ENCODE measurements around the gene MMAB.

DNA sequence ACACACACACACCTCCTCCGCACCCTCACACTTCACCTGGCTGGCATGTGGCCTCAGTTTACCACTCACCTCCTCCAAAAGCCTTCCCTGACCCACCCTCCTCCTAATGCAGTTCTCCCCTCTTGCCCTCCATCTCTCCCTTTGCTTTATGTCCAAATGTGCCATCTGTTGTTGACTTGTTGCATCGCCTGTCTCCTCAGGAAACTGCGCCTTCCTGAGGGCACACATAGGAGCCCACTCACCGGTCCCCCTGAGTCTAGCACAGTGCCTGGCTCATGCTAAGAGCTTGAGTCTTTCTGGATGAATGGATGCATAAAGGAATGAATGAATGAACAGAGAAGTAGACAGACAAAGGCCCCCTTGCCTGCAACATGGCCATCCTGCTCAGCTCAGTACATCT, 34.3 kb upstream of the MMAB start:
- no peak for TF ChIP-seq CTCF (IDR thresholded peaks at IDR 0.05)
- no peak for TF ChIP-seq POLR2A (IDR thresholded peaks at IDR 0.05)
